Endothelial cell of umbilical vein (primary cell): ENCODE data around the gene STXBP5. TPM values are rescaled to one million over a fixed set of nuclear protein-coding genes. Genes with fewer than 3 reads are reported as not detected.

ENCODE experiments used
- BruUV-seq: library from RNA; stranded (reverse); fragments of 400-500 nt; replicated peaks from 2 replicates; lab custom pipeline; 2021; lab: Mats Ljungman, UMichigan
- CTCF ChIA-PET: fragments of 300-600, 350-600 bp; sonication (Branson Sonifier 250); formaldehyde crosslinking; loops from one replicate; lab custom pipeline; 2021; ENCODE audit warnings: antibody characterized with exemption, inconsistent platforms; lab: Charles Lee
- POLR2A ChIA-PET: fragments of 300-600, 350-600 bp; sonication (Branson Sonifier 250); formaldehyde crosslinking; loops from one replicate; lab custom pipeline; 2021; ENCODE audit warnings: antibody characterized with exemption, inconsistent platforms; lab: Charles Lee
- DNase-seq: peaks from one replicate; pipeline ENCODE4 v3.0.0-alpha.2; 2011; ENCODE audit warnings: low read depth, low spot score
- FAIRE-seq: peaks from 2 replicates; lab custom pipeline; 2011; peaks lifted over from hg19 to GRCh38; lab: Jason Lieb, UNC
- H2AFZ ChIP-seq: 2 replicates; pipeline ENCODE4 v1.6.0; 2012; ENCODE audit warnings: low read depth, low read length, control low read depth, inconsistent platforms
- H3K27ac ChIP-seq: 2 replicates; pipeline ENCODE4 v1.5.1; 2011; ENCODE audit warnings: low read depth, mild to moderate bottlenecking, control low read depth, low read length, moderate library complexity; ENCODE audit not compliant: insufficient read depth
- H3K27me3 ChIP-seq, 2 experiments: 2 replicates each; pipeline versions ENCODE4 v1.6.0 to v1.6.1; 2011; ENCODE audit warnings: low read length in 2 of 2, mixed read lengths in 1 of 2; ENCODE audit not compliant: control insufficient read depth in 2 of 2, insufficient read depth in 2 of 2
- H3K36me3 ChIP-seq, 2 experiments: 2 replicates in 1 of 2; 3 replicates in 1 of 2; pipeline ENCODE4 v1.5.1; 2011; ENCODE audit warnings: low read length in 2 of 2, mild to moderate bottlenecking in 1 of 2, moderate library complexity in 1 of 2; ENCODE audit not compliant: control insufficient read depth in 2 of 2, insufficient read depth in 2 of 2; ENCODE audit errors: extremely low read depth in 1 of 2
- H3K4me1 ChIP-seq: 3 replicates; pipeline ENCODE4 v1.5.1; 2011; ENCODE audit warnings: mild to moderate bottlenecking, low read length; ENCODE audit not compliant: control insufficient read depth, insufficient read depth; ENCODE audit errors: extremely low read depth
- H3K4me2 ChIP-seq: 2 replicates; pipeline ENCODE4 v1.6.1; 2011; ENCODE audit warnings: low read length, control low read depth, mixed read lengths; ENCODE audit not compliant: insufficient read depth
- H3K4me3 ChIP-seq, 3 experiments: fragments of 200-600 bp in 1 of 3; sonication (generic), shearing (Covaris generic) in 1 of 3; replicated peaks in 1 of 3; 2 replicates each; pipeline ENCODE4 v1.5.1; 2011 to 2016; ENCODE audit warnings: control low read depth in 3 of 3, low read length in 3 of 3, mild to moderate bottlenecking in 2 of 3, inconsistent platforms in 1 of 3, low read depth in 1 of 3, moderate library complexity in 1 of 3; ENCODE audit not compliant: insufficient read depth in 1 of 3
- H3K79me2 ChIP-seq: 2 replicates; pipeline ENCODE4 v1.6.0; 2012; ENCODE audit warnings: low read length, inconsistent platforms; ENCODE audit not compliant: control insufficient read depth, insufficient read depth
- H3K9ac ChIP-seq: replicated peaks from 2 replicates; pipeline ENCODE3; 2011; ENCODE audit warnings: low read length, control low read depth; ENCODE audit not compliant: insufficient read depth; ENCODE audit errors: extremely low read depth
- H3K9me1 ChIP-seq: replicated peaks from 3 replicates; pipeline ENCODE4 v1.6.0; 2011; ENCODE audit warnings: mild to moderate bottlenecking, low read length; ENCODE audit not compliant: control insufficient read depth, insufficient read depth; ENCODE audit errors: extremely low read depth
- H3K9me3 ChIP-seq: replicated peaks from 2 replicates; pipeline ENCODE4 v1.5.1; 2012; ENCODE audit warnings: low read length, inconsistent platforms; ENCODE audit not compliant: control insufficient read depth, insufficient read depth
- H4K20me1 ChIP-seq: replicated peaks from 2 replicates; pipeline ENCODE3; 2011; ENCODE audit warnings: mild to moderate bottlenecking, low read length; ENCODE audit not compliant: control insufficient read depth, insufficient read depth; ENCODE audit errors: extremely low read depth
- CTCF ChIP-seq, 2 donors: IDR thresholded peaks; 1 replicate in 1 of 2; 2 replicates in 1 of 2; pipeline ENCODE4 v1.5.1; 2011; ENCODE audit warnings: low read length in 2 of 2, mild to moderate bottlenecking in 2 of 2, moderate library complexity in 2 of 2, control low read depth in 1 of 2, inconsistent platforms in 1 of 2, low read depth in 1 of 2; ENCODE audit not compliant: insufficient read depth in 1 of 2; ENCODE audit errors: extremely low read depth in 1 of 2
- EZH2 ChIP-seq: IDR thresholded peaks from 2 replicates; pipeline ENCODE4 v1.6.1; 2012; ENCODE audit warnings: borderline replicate concordance, low read depth, mild to moderate bottlenecking, moderate library complexity, low read length, inconsistent platforms; ENCODE audit not compliant: severe bottlenecking
- FOS ChIP-seq: IDR thresholded peaks from 2 replicates; pipeline ENCODE4 v1.6.1; 2011; ENCODE audit warnings: mild to moderate bottlenecking, low read length, moderate library complexity, borderline replicate concordance; ENCODE audit not compliant: insufficient read depth
- GATA2 ChIP-seq: IDR thresholded peaks from 2 replicates; pipeline ENCODE4 v1.7.0; 2011; ENCODE audit warnings: low read depth, mild to moderate bottlenecking, moderate library complexity, mixed read lengths, low read length; ENCODE audit not compliant: insufficient read length, insufficient read depth
- JUN ChIP-seq: IDR thresholded peaks from 2 replicates; pipeline ENCODE4 v1.6.1; 2011; ENCODE audit warnings: borderline replicate concordance, low read depth; ENCODE audit not compliant: insufficient read length, insufficient read depth
- MAX ChIP-seq: IDR thresholded peaks from 2 replicates; pipeline ENCODE4 v1.6.1; 2011; ENCODE audit not compliant: insufficient read depth, insufficient read length
- MYC ChIP-seq: IDR thresholded peaks from one replicate; pipeline ENCODE4 v1.6.1; 2011; ENCODE audit warnings: mild to moderate bottlenecking, low read depth, low read length
- POLR2A ChIP-seq: IDR thresholded peaks from 2 replicates; pipeline ENCODE4 v1.6.1; 2012; ENCODE audit warnings: low read depth, mild to moderate bottlenecking, control low read depth, low read length
- POLR2AphosphoS5 ChIP-seq: IDR thresholded peaks from 2 replicates; pipeline ENCODE4 v1.6.1; 2012; ENCODE audit warnings: low read depth, mild to moderate bottlenecking, control low read depth, low read length, moderate library complexity; ENCODE audit not compliant: insufficient read depth
- dilution Hi-C: fragments of 300-500 bp; cut with MboI; formaldehyde crosslinking; loops from one replicate; pipeline ENCODE4 v1.15.0; 2019; ENCODE audit warnings: low sequenced_read_pairs; ENCODE audit not compliant: extremely low pct_ligation_motif_present
- intact Hi-C: fragments of 100-400 bp; cut with micrococcal nuclease; formaldehyde crosslinking; loops from one replicate; pipeline ENCODE4 v1.10.0; 2022
- polyA plus RNA-seq, 4 experiments: library from polyadenylated mRNA; depleted of rRNA in 3 of 4; stranded (reverse) in 3 of 4; unstranded in 1 of 4; fragments of >200 nt; gene quantifications; 2 replicates each; pipeline versions ENCODE4 v1.2.1 to v1.2.3, GENCODE V29; 2011 to 2012; ENCODE audit warnings: missing spikeins in 1 of 4
- total RNA-seq: library from RNA; stranded (reverse); gene quantifications from 2 replicates; pipeline ENCODE4 v1.2.3, GENCODE V29; 2021

Gene STXBP5
- total and polyA plus RNA-seq, 2 donors (not counting 3 experiments of a cell fraction or from before 2014, with no cell fraction given): 7.1 to 21.8 TPM

GRCh38 chr6:147382945-147383554, 178.8 kb downstream of the STXBP5 start:
- ChIA-PET CTCF (interaction anchor here (0.6 to 2.3 kb wide), 29 partner anchors 9 to 961 kb away, joined by 3 to 14 read pairs (median 3); no protein-coding TSS in a partner anchor), POLR2A (no interaction called here)
- Histone ChIP-seq H2AFZ (no peak overlapping the region), H3K27me3 (no peaks in the 10 kb centered on the region), H3K9me1 (no peaks in the 10 kb centered on the region), H3K4me3 (no peak overlapping the region), H4K20me1 (no peaks in the 10 kb centered on the region), H3K9me3 (no peaks in the 10 kb centered on the region), H3K79me2 (no peaks in the 10 kb centered on the region), H3K27ac (no peak overlapping the region), H3K4me1 (no peaks in the 10 kb centered on the region), H3K9ac (no peak overlapping the region), H3K4me2 (no peak overlapping the region), H3K36me3 (no peaks in the 10 kb centered on the region)
- no TSS peak for BruUV-seq
- intact Hi-C loops (loop anchor here (2.0 kb wide), 1 partner anchor 784 kb away; no protein-coding TSS in a partner anchor), dilution Hi-C loops (no loop called here)
- peak; percentile 44 for DNase-seq
- TF ChIP-seq CTCF (IDR thresholded peaks at IDR 0.05; ENCODE audit: extremely low read depth in 1 of 2, insufficient read depth in 1 of 2, low read depth in 1 of 2, low read length in 2 of 2) (peak; percentile 24 to 33), GATA2 (no peak)
- FAIRE-seq: no peak

- Histone ChIP-seq H2AFZ (no peak overlapping the region), H3K9me3 (no peaks in the 10 kb centered on the region), H3K79me2 (no peaks in the 10 kb centered on the region), H3K9me1 (no peaks in the 10 kb centered on the region), H3K36me3 (no peaks in the 10 kb centered on the region), H3K9ac (no peak overlapping the region), H3K4me3 (no peak overlapping the region), H3K27ac (no peak overlapping the region), H4K20me1 (no peaks in the 10 kb centered on the region), H3K4me2 (no peak overlapping the region), H3K27me3 (no peaks in the 10 kb centered on the region), H3K4me1 (no peaks in the 10 kb centered on the region)
- no peak for TF ChIP-seq GATA2
- TF ChIP-seq FOS: no peak
- no peak for TF ChIP-seq MYC
- TF ChIP-seq MAX: no peak
- no peak for TF ChIP-seq POLR2AphosphoS5
- no peak for TF ChIP-seq EZH2
- TF ChIP-seq CTCF (IDR thresholded peaks at IDR 0.05; ENCODE audit: extremely low read depth in 1 of 2, insufficient read depth in 1 of 2, low read depth in 1 of 2, low read length in 2 of 2): no peak
- no peak for TF ChIP-seq POLR2A
- no peak for TF ChIP-seq JUN
- DNase-seq (no peak), FAIRE-seq (no peak)
- CTCF ChIA-PET: interaction anchor here (1.5 kb wide), 2 partner anchors 22 to 96 kb away, joined by 3 to 4 read pairs; no protein-coding TSS in a partner anchor
- dilution Hi-C loops (no loop called here), intact Hi-C loops (no loop called here)
- POLR2A ChIA-PET: no interaction called here
- no TSS peak for BruUV-seq
These were observed 179.8 kb downstream of the STXBP5 start for GRCh38 chr6:147384029-147384428.
